HCT116 (cell line): ENCODE measurements around the gene APOD. TPM values are rescaled to one million over a fixed set of nuclear protein-coding genes. Genes with fewer than 3 reads are reported as not detected.

Experiments
- ATAC-seq: fragments of 200-7000 bp; cut with Tn5 transposase; 2 replicates; pipeline ENCODE4 v1.9.1; 2020; ENCODE audit warnings: mild to moderate bottlenecking, moderate library complexity
- BruUV-seq: library from RNA; stranded (reverse); fragments of 400-500 nt; replicated peaks from 2 replicates; lab custom pipeline; 2021; lab: Mats Ljungman, UMichigan
- CTCF ChIA-PET: fragments of 300-600 bp; sonication (Branson Sonifier 250); formaldehyde crosslinking; loops from one replicate; lab custom pipeline; 2021; ENCODE audit warnings: antibody characterized with exemption; lab: Charles Lee
- POLR2A ChIA-PET: fragments of 300-600, 350-600 bp; sonication (Branson Sonifier 250); formaldehyde crosslinking; loops from one replicate; lab custom pipeline; 2021; ENCODE audit warnings: antibody characterized with exemption; lab: Charles Lee
- RAD21 ChIA-PET, 2 experiments: fragments of 300-600 bp; sonication (Branson Sonifier 250); formaldehyde crosslinking; loops; one replicate each; lab custom pipeline; 2023; ENCODE audit warnings: low total read pairs in 2 of 2; ENCODE audit not compliant: uncharacterized antibody in 2 of 2, unreplicated experiment in 2 of 2, low non-redundant PET in 1 of 2; lab: Charles Lee
- DNase-seq: peaks from one replicate; pipeline ENCODE4 v3.0.0-alpha.2; 2010; ENCODE audit warnings: low read depth, low spot score
- H2AFZ ChIP-seq: fragments of 200-600 bp; shearing (Covaris generic), sonication (generic); 2 replicates; pipeline ENCODE4 v1.6.1; 2017; ENCODE audit warnings: low read depth, mixed run types, mixed read lengths, antibody characterized with exemption, low read length; ENCODE audit not compliant: poor library complexity, severe bottlenecking
- H3K27ac ChIP-seq: 2 replicates; pipeline ENCODE4 v1.5.1; 2012; ENCODE audit warnings: low read depth, low read length
- H3K27me3 ChIP-seq: fragments of 200-600 bp; sonication (generic); 2 replicates; pipeline ENCODE4 v1.6.1; 2016; ENCODE audit warnings: mixed run types, low read length, mixed read lengths; ENCODE audit not compliant: insufficient read depth
- H3K36me3 ChIP-seq, 2 experiments: fragments of 200-500 bp in 1 of 2; fragments of 200-600 bp in 1 of 2; sonication (Bioruptor generic) in 1 of 2; sonication (generic) in 1 of 2; 2 replicates each; pipeline versions ENCODE4 v1.5.1 to v1.6.1; 2014 to 2016; ENCODE audit warnings: low read length in 2 of 2, inconsistent platforms in 1 of 2, mixed read lengths in 1 of 2, mixed run types in 1 of 2; ENCODE audit not compliant: insufficient read depth in 2 of 2, control insufficient read depth in 1 of 2
- H3K4me1 ChIP-seq, 2 experiments: fragments of 200-600 bp in 1 of 2; sonication (generic) in 1 of 2; 2 replicates each; pipeline versions ENCODE4 v1.5.1 to v1.6.1; 2012 to 2017; ENCODE audit warnings: low read length in 2 of 2, inconsistent platforms in 1 of 2, mild to moderate bottlenecking in 1 of 2, mixed read lengths in 1 of 2, mixed run types in 1 of 2, moderate library complexity in 1 of 2; ENCODE audit not compliant: insufficient read depth in 2 of 2, control insufficient read depth in 1 of 2
- H3K4me2 ChIP-seq: fragments of 200-600 bp; sonication (generic); 2 replicates; pipeline ENCODE4 v1.6.1; 2017; ENCODE audit warnings: mixed run types, low read length, mixed read lengths
- H3K4me3 ChIP-seq, 2 experiments: fragments of 200-600 bp in 1 of 2; sonication (generic) in 1 of 2; replicated peaks in 1 of 2; 2 replicates each; pipeline ENCODE4 v1.5.1; 2011 to 2016; ENCODE audit warnings: low read length in 2 of 2, control low read depth in 1 of 2, low read depth in 1 of 2, mild to moderate bottlenecking in 1 of 2, mixed read lengths in 1 of 2, mixed run types in 1 of 2
- H3K79me2 ChIP-seq: fragments of 200-600 bp; sonication (generic); 2 replicates; pipeline ENCODE4 v1.6.1; 2017; ENCODE audit warnings: mild to moderate bottlenecking, mixed run types, low read length, moderate library complexity, mixed read lengths; ENCODE audit not compliant: insufficient read depth
- H3K9ac ChIP-seq: fragments of 200-600 bp; sonication (generic); 2 replicates; pipeline ENCODE4 v1.6.1; 2016; ENCODE audit warnings: low read length, mixed read lengths
- H3K9me2 ChIP-seq: fragments of 200-600 bp; sonication (generic), shearing (Covaris generic); 2 replicates; pipeline ENCODE4 v1.6.1; 2017; ENCODE audit warnings: mixed run types, mild to moderate bottlenecking, moderate library complexity; ENCODE audit not compliant: insufficient read depth
- H3K9me3 ChIP-seq, 2 experiments: fragments of 200-500 bp in 1 of 2; fragments of 200-600 bp in 1 of 2; sonication (Bioruptor generic) in 1 of 2; sonication (generic) in 1 of 2; 2 replicates each; pipeline ENCODE4 v1.6.1; 2014 to 2017; ENCODE audit warnings: low read length in 2 of 2, mixed read lengths in 2 of 2, inconsistent platforms in 1 of 2, low read depth in 1 of 2, mild to moderate bottlenecking in 1 of 2, mixed run types in 1 of 2, moderate library complexity in 1 of 2; ENCODE audit not compliant: control insufficient read depth in 1 of 2, insufficient read depth in 1 of 2
- H4K20me1 ChIP-seq: fragments of 200-600 bp; sonication (generic), shearing (Covaris generic); 2 replicates; pipeline ENCODE4 v1.6.1; 2017; ENCODE audit warnings: mixed run types, mild to moderate bottlenecking, moderate library complexity; ENCODE audit not compliant: insufficient read depth
- CBX3 ChIP-seq: IDR thresholded peaks from 2 replicates; pipeline ENCODE4 v1.6.1; 2012; ENCODE audit warnings: low read depth
- CEBPB ChIP-seq: IDR thresholded peaks from 2 replicates; pipeline ENCODE4 v1.6.1; 2012; ENCODE audit warnings: low read depth
- EGR1 ChIP-seq: IDR thresholded peaks from 2 replicates; pipeline ENCODE4 v1.6.1; 2012; ENCODE audit warnings: low read depth
- ELF1 ChIP-seq: IDR thresholded peaks from 2 replicates; pipeline ENCODE4 v1.6.1; 2012; ENCODE audit warnings: low read depth, borderline replicate concordance
- EZH2phosphoT487 ChIP-seq: fragments of 200-600 bp; IDR thresholded peaks from 2 replicates; pipeline ENCODE4 v1.6.1; 2018; ENCODE audit warnings: antibody characterized with exemption, borderline replicate concordance
- FOSL1 ChIP-seq: IDR thresholded peaks from 2 replicates; pipeline ENCODE4 v1.6.1; 2012; ENCODE audit warnings: low read depth
- POLR2AphosphoS5 ChIP-seq: IDR thresholded peaks from 2 replicates; pipeline ENCODE4 v1.6.1; 2011; ENCODE audit warnings: mild to moderate bottlenecking, low read depth, low read length, moderate library complexity
- RAD21 ChIP-seq: IDR thresholded peaks from 2 replicates; pipeline ENCODE4 v1.6.1; 2012; ENCODE audit warnings: low read depth, mild to moderate bottlenecking
- SP1 ChIP-seq: IDR thresholded peaks from 2 replicates; pipeline ENCODE4 v1.6.1; 2012; ENCODE audit warnings: low read depth
- SRF ChIP-seq: IDR thresholded peaks from 2 replicates; pipeline ENCODE4 v1.6.1; 2012; ENCODE audit warnings: low read depth
- TCF7L2 ChIP-seq: IDR thresholded peaks from 2 replicates; pipeline ENCODE4 v1.7.0; 2011; ENCODE audit warnings: borderline replicate concordance, inconsistent platforms; ENCODE audit not compliant: insufficient read depth, insufficient read length; ENCODE audit errors: extremely low read depth
- YY1 ChIP-seq: IDR thresholded peaks from 2 replicates; pipeline ENCODE4 v1.6.1; 2011; ENCODE audit warnings: low read length, low read depth, moderate library complexity, mild to moderate bottlenecking; ENCODE audit not compliant: insufficient replicate concordance; ENCODE audit errors: extremely low read depth
- ZBTB33 ChIP-seq: IDR thresholded peaks from 2 replicates; pipeline ENCODE4 v1.6.1; 2011; ENCODE audit warnings: mild to moderate bottlenecking, low read length, moderate library complexity; ENCODE audit not compliant: insufficient replicate concordance; ENCODE audit errors: extremely low read depth
- ZFX ChIP-seq: fragments of 450-650 bp; IDR thresholded peaks from 2 replicates; pipeline ENCODE4 v1.6.1; 2017
- ZNF274 ChIP-seq: fragments of 200-500 bp; sonication (Bioruptor generic); IDR thresholded peaks from 2 replicates; pipeline ENCODE4 v1.6.1; 2014; ENCODE audit warnings: mild to moderate bottlenecking, low read depth, low read length, inconsistent platforms
- intact Hi-C: fragments of 100-400 bp; cut with micrococcal nuclease; formaldehyde crosslinking; loops from 2 replicates; pipeline ENCODE4 v1.10.0; 2022
- total RNA-seq: library from RNA; stranded (reverse); gene quantifications from one replicate; pipeline ENCODE4 v1.2.1, GENCODE V29; 2021; ENCODE audit not compliant: unreplicated experiment

APOD gene
- total RNA-seq, 1 experiment from 2014 or later: 0.76 TPM

GRCh38 chr3:195571361-195571760, 12.4 kb downstream of the APOD start:
- H3K4me2 ChIP-seq: no peak overlapping the region
- ChIA-PET CTCF (no interaction called here), RAD21 (no interaction called here), POLR2A (interaction anchor here (0.6 kb wide), 1 partner anchor 818 kb away, joined by 3 read pairs; no protein-coding TSS in a partner anchor)
- no TSS peak for BruUV-seq
- no peaks in the 10 kb centered on the region for H3K79me2 ChIP-seq
- no peaks in the 10 kb centered on the region for H3K27me3 ChIP-seq
- no peak for DNase-seq
- no peaks in the 10 kb centered on the region for H3K9me3 ChIP-seq
- TF ChIP-seq CBX3: no peak
- TF ChIP-seq CEBPB: no peak
- no peak for TF ChIP-seq EZH2phosphoT487
- no peak for TF ChIP-seq FOSL1
- no peak for TF ChIP-seq SP1
- TF ChIP-seq POLR2AphosphoS5: no peak
- no peak for TF ChIP-seq TCF7L2
- no peak for TF ChIP-seq ELF1
- no peak for TF ChIP-seq SRF
- TF ChIP-seq EGR1: no peak
- TF ChIP-seq YY1: no peak
- no peak for TF ChIP-seq RAD21
- TF ChIP-seq ZFX: no peak
- TF ChIP-seq ZBTB33: no peak
- no peak for TF ChIP-seq ZNF274
- TF ChIP-seq, all 23 proteins: peak for 0
- Histone ChIP-seq H3K4me1 (no peaks in the 10 kb centered on the region), H3K27ac (no peak overlapping the region), H4K20me1 (no peaks in the 10 kb centered on the region), H2AFZ (no peak overlapping the region), H3K36me3 (no peaks in the 10 kb centered on the region), H3K9me2 (no peaks in the 10 kb centered on the region), H3K4me3 (no peak overlapping the region), H3K9ac (no peak overlapping the region)
- no peak for ATAC-seq
- intact Hi-C loops: no loop called here
